Upper lobe of right lung (tissue), 1 donor: Measurements from ENCODE around the gene FAM229A. TPM values are rescaled to one million over a fixed set of nuclear protein-coding genes. Genes with fewer than 3 reads are reported as not detected.
"Not testable (repeated sequence)": the region's sequence is repeated elsewhere in the genome, so short reads cannot be mapped to it uniquely, and the experiment has no call there.

Source experiments
- ATAC-seq: fragments of 200-7000 bp; cut with Tn5 transposase; one replicate; pipeline ENCODE4 v1.9.1; 2020; ENCODE audit warnings: mild to moderate bottlenecking, moderate library complexity
- DNase-seq: peaks from one replicate; pipeline ENCODE4 v3.0.0-alpha.2; 2020
- H3K27ac ChIP-seq: fragments of 200-600 bp; one replicate; pipeline ENCODE4 v1.8.0; 2022
- H3K27me3 ChIP-seq: fragments of 200-600 bp; one replicate; pipeline ENCODE4 v1.8.0; 2022; ENCODE audit warnings: mild to moderate bottlenecking
- H3K36me3 ChIP-seq: fragments of 200-600 bp; one replicate; pipeline ENCODE4 v1.8.0; 2022
- H3K4me1 ChIP-seq: fragments of 200-600 bp; one replicate; pipeline ENCODE4 v1.8.0; 2022
- H3K4me3 ChIP-seq: fragments of 200-600 bp; one replicate; pipeline ENCODE4 v1.8.0; 2022; ENCODE audit warnings: mild to moderate bottlenecking
- H3K9me3 ChIP-seq: fragments of 200-600 bp; one replicate; pipeline ENCODE4 v1.8.0; 2022
- CTCF ChIP-seq: fragments of 200-600 bp; IDR thresholded peaks from one replicate; pipeline ENCODE4 v1.8.0; 2022; ENCODE audit warnings: antibody characterized with exemption
- intact Hi-C: fragments of 100-400 bp; cut with DNase I; formaldehyde crosslinking; loops from one replicate; pipeline ENCODE4 v1.11.0; 2022
- total RNA-seq: library from RNA; stranded (reverse); fragmentation: NEBNext Ultra II Directional; extraction: Animal tissue kit (Norgen Biotek cat#: 25700); gene quantifications from one replicate; pipeline ENCODE4 v1.2.1, GENCODE V29; 2021
- donor health status: DM: no; HTN: yes; CAD: no; lungs with severe emphysema.

FAM229A gene
- total RNA-seq, 1 donor from 2014 or later: 9.3 TPM

DNA sequence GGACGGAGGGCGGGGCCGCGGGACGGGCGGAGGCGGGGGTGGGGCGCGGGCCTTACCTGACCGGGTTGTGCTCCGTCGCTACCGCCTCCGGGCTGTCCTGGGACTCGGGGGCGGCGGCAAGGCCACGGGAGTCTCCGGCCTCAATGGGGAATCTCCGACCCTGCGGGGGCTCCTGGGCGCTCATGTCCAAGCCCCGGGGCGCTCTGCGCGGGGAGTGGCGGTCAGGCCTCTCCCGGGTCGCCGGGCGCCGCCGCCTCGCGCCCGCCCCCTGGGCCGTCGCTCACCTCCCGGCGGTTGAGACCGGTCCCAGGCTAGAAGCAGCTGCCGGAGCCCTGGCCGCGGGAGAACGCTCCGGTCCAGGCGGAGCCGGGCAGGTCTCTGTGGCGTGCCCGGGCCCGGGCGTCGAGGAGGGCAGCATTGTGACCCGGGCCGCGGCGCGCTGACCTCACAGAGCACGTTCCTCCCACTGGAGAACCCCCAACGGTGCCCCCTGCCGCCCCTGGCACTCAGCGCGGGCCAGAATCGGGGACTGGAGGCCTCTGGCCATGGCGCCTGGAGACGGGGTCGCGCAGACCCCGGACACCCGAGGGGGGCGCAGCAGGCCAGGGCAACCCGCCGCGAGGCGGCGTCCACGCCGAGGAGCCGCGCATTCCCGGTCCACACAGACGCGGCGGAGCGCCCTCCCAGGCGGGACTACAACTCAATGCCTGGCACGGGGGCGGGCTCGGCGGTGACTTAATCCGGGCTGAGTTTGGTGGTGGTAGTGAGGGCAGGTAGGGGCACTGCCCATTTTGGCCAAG lies 411 bp downstream of the FAM229A start:
- Histone ChIP-seq H3K36me3 (peaks cover 24% of the 10 kb centered on the region), H3K27me3 (no peaks in the 10 kb centered on the region), H3K4me3 (peak overlapping the region; percentile 40), H3K4me1 (peaks cover 11% of the 10 kb centered on the region), H3K9me3 (no peaks in the 10 kb centered on the region), H3K27ac (peak overlapping the region; percentile 11)
- peak; percentile 45 for TF ChIP-seq CTCF
- DNase-seq (peak; percentile 78), ATAC-seq (peak; percentile 71)
- intact Hi-C loops: no loop called here

DNA sequence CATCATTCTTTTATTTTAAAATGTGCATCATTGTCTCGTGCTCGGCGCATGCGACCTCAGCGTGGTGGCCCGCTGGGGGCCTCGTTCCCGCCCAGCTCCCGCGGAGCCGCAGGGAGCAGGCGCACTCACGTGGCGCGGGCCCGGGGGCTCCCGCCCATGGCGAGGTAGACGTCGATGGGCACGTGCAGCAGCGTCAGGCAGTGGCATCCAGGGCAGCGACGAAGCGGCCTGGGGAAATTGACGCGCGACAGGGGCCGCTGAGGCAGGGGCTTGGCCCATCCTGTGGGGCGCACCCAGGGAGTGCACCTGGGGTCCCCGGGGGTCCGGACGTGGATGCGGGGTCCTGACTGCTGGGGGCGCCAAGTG lies 994 bp downstream of the FAM229A start:
- H3K4me3 ChIP-seq: peak overlapping the region; percentile 40
- TF ChIP-seq CTCF: no peak
- no peaks in the 10 kb centered on the region for H3K27me3 ChIP-seq
- intact Hi-C loops: no loop called here
- no peaks in the 10 kb centered on the region for H3K9me3 ChIP-seq
- DNase-seq (no peak), ATAC-seq (no peak)
- H3K36me3 ChIP-seq: peaks cover 18% of the 10 kb centered on the region
- H3K27ac ChIP-seq: no peak overlapping the region
- H3K4me1 ChIP-seq: peaks cover 11% of the 10 kb centered on the region

- H3K9me3 ChIP-seq: no peaks in the 10 kb centered on the region
- intact Hi-C loops: no loop called here
- no peak overlapping the region for H3K4me3 ChIP-seq
- H3K4me1 ChIP-seq: peaks cover 24% of the 10 kb centered on the region
- ATAC-seq: no peak
- peaks cover 3% of the 10 kb centered on the region for H3K36me3 ChIP-seq
- no peak overlapping the region for H3K27ac ChIP-seq
- TF ChIP-seq CTCF: no peak
- no peak for DNase-seq
- no peaks in the 10 kb centered on the region for H3K27me3 ChIP-seq
Observed at GRCh38 chr1:32358435-32358834, 3.9 kb downstream of the FAM229A start.

- Histone ChIP-seq H3K4me3 (no peak overlapping the region), H3K36me3 (no peaks in the 10 kb centered on the region), H3K27me3 (no peaks in the 10 kb centered on the region), H3K4me1 (peaks cover 30% of the 10 kb centered on the region), H3K9me3 (no peaks in the 10 kb centered on the region), H3K27ac (no peak overlapping the region)
- intact Hi-C loops: no loop called here
- DNase-seq (no peak), ATAC-seq (no peak)
- no peak for TF ChIP-seq CTCF
Observed at GRCh38 chr1:32357614-32358013, 4.7 kb downstream of the FAM229A start.

- H3K27me3 ChIP-seq: no peaks in the 10 kb centered on the region
- peaks cover 29% of the 10 kb centered on the region for H3K4me1 ChIP-seq
- no peak for ATAC-seq
- TF ChIP-seq CTCF: no peak
- no peak for DNase-seq
- no peak overlapping the region for H3K4me3 ChIP-seq
- intact Hi-C loops: no loop called here
- no peaks in the 10 kb centered on the region for H3K9me3 ChIP-seq
- no peak overlapping the region for H3K27ac ChIP-seq
- no peaks in the 10 kb centered on the region for H3K36me3 ChIP-seq
Observed at GRCh38 chr1:32356478-32356877, 5.8 kb downstream of the FAM229A start.

DNA sequence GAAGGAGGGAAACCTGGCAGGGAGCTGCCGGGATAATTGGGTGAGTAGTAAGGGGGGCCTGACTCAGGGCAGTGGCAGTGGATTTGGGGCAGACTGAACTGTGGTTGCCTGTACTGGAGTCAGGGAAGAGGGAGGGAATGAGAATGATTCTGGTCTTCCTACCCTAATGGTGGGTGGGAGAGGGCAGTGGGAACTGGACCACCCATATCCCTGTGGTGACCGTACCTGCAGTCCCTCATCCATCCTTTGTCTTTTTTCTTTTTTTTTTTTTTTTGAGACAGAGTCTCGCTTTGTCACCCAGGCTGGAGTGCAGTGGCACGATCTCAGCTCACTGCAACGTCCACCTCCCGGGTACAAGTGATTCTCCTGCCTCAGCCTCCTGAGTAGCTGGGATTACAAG lies 6.5 kb downstream of the FAM229A start:
- H3K27ac ChIP-seq, H3K36me3 ChIP-seq, ATAC-seq, H3K4me3 ChIP-seq, DNase-seq, H3K9me3 ChIP-seq, H3K27me3 ChIP-seq, intact Hi-C loops: not testable (repeated sequence)
- peaks cover 32% of the 10 kb centered on the region for H3K4me1 ChIP-seq
